ENCODE results near the gene ALK.

Gene ALK

DNA sequence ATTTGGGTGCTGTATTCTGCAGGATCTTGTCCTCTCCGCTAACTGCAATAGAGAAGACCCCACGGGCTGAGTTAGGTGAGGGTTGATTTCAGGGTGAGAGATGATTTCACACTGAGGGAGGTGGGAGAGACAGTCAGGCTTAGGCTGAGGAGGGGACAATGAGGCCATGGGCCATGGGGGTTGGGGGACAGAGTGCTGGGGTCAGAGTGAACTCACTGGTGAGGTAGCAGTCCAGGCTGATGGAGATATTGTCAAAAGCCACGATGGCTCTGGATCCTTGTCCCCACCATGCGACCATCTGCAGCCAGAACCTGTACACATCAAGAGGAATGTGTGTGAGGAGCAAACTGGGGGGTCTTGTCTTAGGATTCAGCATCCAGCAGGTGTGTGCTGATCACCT lies 646.2 kb downstream of the ALK start:
- Histone ChIP-seq H2AFZ (ENCODE audit: low read length) (no peak overlapping the region), H3K9ac (ENCODE audit: low read length) (no peak overlapping the region), H4K20me1 (ENCODE audit: insufficient read depth, low read length) (no peaks in the 10 kb centered on the region), H3K4me2 (ENCODE audit: low read depth, low read length) (no peak overlapping the region), H3K4me3 (ENCODE audit: low read length) (no peak overlapping the region), H3K79me2 (ENCODE audit: low read length) (no peaks in the 10 kb centered on the region), H3K27ac (ENCODE audit: low read length) (no peak overlapping the region), H3K27me3 (replicated peaks; ENCODE audit: insufficient read depth, low read length) (no peaks in the 10 kb centered on the region), H3K4me1 (ENCODE audit: low read length) (no peaks in the 10 kb centered on the region), H3K9me3 (replicated peaks; ENCODE audit: insufficient read depth, low read length) (no peaks in the 10 kb centered on the region), H3K9me2 (replicated peaks; ENCODE audit: insufficient read depth, low read length) (no peaks in the 10 kb centered on the region), H3K36me3 (replicated peaks; ENCODE audit: insufficient read depth, low read length) (no peaks in the 10 kb centered on the region), H3F3A (ENCODE audit: insufficient read depth, low read length) (no peaks in the 10 kb centered on the region)
- no peak for DNase-seq
- TF ChIP-seq EZH2phosphoT487 (IDR thresholded peaks at IDR 0.05; ENCODE audit: low read length) (no peak), EZH2 (optimal IDR thresholded peaks at IDR 0.05; ENCODE audit: low read depth, low read length) (no peak), CTCF (IDR thresholded peaks at IDR 0.05; ENCODE audit: low read length) (no peak)

DNA sequence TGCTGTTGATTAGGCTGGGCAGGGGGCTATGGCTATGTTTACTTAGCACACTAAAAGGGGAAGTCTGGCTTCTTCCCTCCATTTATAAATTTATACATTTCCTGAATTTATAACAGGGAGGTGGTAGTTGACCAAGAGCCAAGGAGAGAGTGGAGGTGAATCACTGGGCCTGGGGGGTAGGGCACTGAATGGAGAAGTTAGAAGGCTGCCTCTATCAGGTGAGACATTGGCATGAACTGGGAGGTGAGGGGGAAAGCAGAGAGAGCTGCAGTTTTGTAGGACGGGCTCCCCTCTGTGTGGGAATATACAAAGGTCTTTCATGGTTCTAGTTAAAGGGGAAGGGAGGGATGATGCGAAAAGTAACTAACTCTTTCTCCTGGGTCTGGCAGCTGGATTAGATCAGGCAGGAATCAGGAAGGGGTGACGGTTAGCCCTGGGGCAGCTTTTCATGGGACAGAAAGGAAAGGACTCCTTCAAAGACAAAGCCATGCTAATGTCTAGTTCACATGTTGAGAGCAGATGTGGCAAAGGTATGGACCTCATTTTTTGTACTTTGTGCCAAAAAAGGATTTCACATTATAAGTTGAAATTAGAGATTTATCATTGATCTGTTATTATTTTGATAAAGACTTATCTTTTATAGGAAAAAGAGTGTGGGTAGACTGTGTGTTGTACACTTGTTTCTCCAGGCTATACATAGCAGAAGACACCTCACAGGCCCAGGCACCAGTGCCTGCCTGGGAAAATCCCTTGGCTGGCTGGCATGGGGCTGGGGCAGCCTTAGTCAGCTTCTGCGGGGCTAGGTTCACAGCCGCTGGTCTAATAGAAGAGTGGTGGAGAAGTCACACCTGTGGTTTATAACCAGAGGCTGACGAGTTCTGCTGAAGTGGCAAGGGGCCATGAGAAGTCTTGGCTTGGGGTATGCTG lies 647.4 kb downstream of the ALK start:
- no peak for TF ChIP-seq CTCF (IDR thresholded peaks at IDR 0.05; ENCODE audit: low read length)
- no peak for TF ChIP-seq EZH2 (optimal IDR thresholded peaks at IDR 0.05; ENCODE audit: low read depth, low read length)
- TF ChIP-seq EZH2phosphoT487 (IDR thresholded peaks at IDR 0.05; ENCODE audit: low read length), result no peak
- no peak overlapping the region for H3K4me2 ChIP-seq (ENCODE audit: low read depth, low read length)

GRCh38 chr2:29273004-29273684 lies 648.2 kb downstream of the ALK start:
- TF ChIP-seq EZH2phosphoT487 (IDR thresholded peaks at IDR 0.05; ENCODE audit: low read length) (no peak), CTCF (IDR thresholded peaks at IDR 0.05; ENCODE audit: low read length) (no peak), EZH2 (optimal IDR thresholded peaks at IDR 0.05; ENCODE audit: low read depth, low read length) (no peak)
- Histone ChIP-seq H3K9me3 (replicated peaks; ENCODE audit: insufficient read depth, low read length) (no peaks in the 10 kb centered on the region), H3K4me2 (ENCODE audit: low read depth, low read length) (no peak overlapping the region), H4K20me1 (ENCODE audit: insufficient read depth, low read length) (no peaks in the 10 kb centered on the region), H3F3A (ENCODE audit: insufficient read depth, low read length) (no peaks in the 10 kb centered on the region), H3K27ac (ENCODE audit: low read length) (no peak overlapping the region), H3K27me3 (replicated peaks; ENCODE audit: insufficient read depth, low read length) (no peaks in the 10 kb centered on the region), H3K9ac (ENCODE audit: low read length) (no peak overlapping the region), H3K9me2 (replicated peaks; ENCODE audit: insufficient read depth, low read length) (no peaks in the 10 kb centered on the region), H3K79me2 (ENCODE audit: low read length) (no peaks in the 10 kb centered on the region), H3K4me3 (ENCODE audit: low read length) (no peak overlapping the region), H3K4me1 (ENCODE audit: low read length) (no peaks in the 10 kb centered on the region), H2AFZ (ENCODE audit: low read length) (no peak overlapping the region), H3K36me3 (replicated peaks; ENCODE audit: insufficient read depth, low read length) (no peaks in the 10 kb centered on the region)
- no peak for DNase-seq

More for the DNA sequence above, 647.4 kb downstream of the ALK start:
- Histone ChIP-seq H3K79me2 (ENCODE audit: low read length) (no peaks in the 10 kb centered on the region), H3K9me2 (replicated peaks; ENCODE audit: insufficient read depth, low read length) (no peaks in the 10 kb centered on the region), H3K4me3 (ENCODE audit: low read length) (no peak overlapping the region), H2AFZ (ENCODE audit: low read length) (no peak overlapping the region), H4K20me1 (ENCODE audit: insufficient read depth, low read length) (no peaks in the 10 kb centered on the region), H3K27me3 (replicated peaks; ENCODE audit: insufficient read depth, low read length) (no peaks in the 10 kb centered on the region), H3K9ac (ENCODE audit: low read length) (no peak overlapping the region), H3F3A (ENCODE audit: insufficient read depth, low read length) (no peaks in the 10 kb centered on the region), H3K27ac (ENCODE audit: low read length) (no peak overlapping the region), H3K36me3 (replicated peaks; ENCODE audit: insufficient read depth, low read length) (no peaks in the 10 kb centered on the region), H3K4me1 (ENCODE audit: low read length) (no peaks in the 10 kb centered on the region), H3K9me3 (replicated peaks; ENCODE audit: insufficient read depth, low read length) (no peaks in the 10 kb centered on the region)
- DNase-seq, result no peak
